Measurements from ENCODE around the gene NOL3.

The NOL3 gene

GRCh38 chr16:67155295-67156142 lies 14.8 kb upstream of the NOL3 start:
- peak; percentile 63 for DNase-seq

DNA sequence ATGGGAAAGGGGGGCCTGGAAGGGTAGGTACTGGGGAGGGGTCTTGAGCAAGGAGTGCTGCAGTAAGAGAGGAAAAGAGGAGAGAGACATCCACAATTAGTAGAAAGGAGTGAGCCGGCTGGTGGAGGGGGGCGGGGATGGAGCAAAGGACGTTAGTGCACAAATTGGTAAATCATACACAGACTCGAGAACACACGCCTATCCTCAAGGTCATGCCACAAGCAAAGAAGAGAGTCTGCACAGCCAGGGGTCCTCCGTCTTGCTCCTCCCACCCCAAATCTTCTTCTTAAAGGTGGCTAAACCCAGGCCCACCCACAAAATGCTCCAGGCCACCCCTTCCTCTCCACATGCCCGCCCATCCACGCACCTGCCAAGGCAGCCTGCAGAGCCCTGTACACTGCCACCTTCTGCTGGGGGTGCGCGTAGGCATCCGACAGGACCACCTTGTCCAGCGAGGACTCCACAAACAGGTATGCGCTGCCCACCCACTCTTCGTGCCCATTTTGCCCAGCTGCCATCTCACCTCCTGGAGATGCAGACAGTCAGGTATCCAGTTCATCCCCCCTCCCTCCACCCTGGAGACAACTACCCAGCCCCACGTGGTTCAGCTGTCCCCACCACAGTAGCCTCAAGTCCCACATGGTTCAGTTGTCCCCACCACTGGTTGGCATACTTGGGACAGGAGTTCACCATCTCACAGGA lies 14.0 kb upstream of the NOL3 start:
- no peak for DNase-seq

GRCh38 chr16:67157106-67157748 lies 13.1 kb upstream of the NOL3 start:
- DNase-seq = no peak

DNA sequence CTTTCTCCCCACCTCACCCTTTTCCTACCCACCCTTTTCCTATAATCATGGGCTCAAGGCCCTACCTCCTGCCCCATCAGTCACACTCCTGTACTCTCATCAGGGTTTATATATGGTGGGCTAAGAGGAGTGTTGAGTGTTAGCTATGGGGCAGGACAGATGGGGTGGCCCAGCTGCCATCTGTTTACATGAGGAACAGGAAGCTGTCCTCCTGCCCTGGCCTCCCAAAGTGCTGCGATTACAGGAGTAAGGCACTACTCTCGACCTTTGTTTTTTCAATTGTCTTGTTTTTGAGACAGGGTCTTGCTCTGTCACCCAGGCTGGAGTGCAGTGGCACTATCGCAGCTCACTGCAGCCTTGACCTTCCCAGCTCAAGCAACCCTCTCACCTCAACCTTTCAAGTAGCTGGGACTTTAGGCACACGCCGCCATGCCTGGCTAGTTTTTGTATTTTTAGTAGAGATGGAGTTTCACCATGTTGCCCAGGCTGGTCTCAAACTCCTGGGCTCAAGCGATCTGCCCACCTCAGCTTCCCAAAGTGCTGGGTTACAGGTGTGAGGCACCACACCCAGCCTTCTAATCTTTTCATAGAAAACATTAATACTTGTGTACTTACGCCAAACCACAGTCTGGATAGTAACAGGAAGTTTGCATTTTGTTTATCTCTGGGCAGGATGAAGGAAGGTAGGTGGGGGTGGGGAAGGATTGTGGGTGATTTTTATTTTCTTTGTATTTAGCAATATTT lies 12.3 kb upstream of the NOL3 start:
- peak; percentile 24 for DNase-seq

DNA sequence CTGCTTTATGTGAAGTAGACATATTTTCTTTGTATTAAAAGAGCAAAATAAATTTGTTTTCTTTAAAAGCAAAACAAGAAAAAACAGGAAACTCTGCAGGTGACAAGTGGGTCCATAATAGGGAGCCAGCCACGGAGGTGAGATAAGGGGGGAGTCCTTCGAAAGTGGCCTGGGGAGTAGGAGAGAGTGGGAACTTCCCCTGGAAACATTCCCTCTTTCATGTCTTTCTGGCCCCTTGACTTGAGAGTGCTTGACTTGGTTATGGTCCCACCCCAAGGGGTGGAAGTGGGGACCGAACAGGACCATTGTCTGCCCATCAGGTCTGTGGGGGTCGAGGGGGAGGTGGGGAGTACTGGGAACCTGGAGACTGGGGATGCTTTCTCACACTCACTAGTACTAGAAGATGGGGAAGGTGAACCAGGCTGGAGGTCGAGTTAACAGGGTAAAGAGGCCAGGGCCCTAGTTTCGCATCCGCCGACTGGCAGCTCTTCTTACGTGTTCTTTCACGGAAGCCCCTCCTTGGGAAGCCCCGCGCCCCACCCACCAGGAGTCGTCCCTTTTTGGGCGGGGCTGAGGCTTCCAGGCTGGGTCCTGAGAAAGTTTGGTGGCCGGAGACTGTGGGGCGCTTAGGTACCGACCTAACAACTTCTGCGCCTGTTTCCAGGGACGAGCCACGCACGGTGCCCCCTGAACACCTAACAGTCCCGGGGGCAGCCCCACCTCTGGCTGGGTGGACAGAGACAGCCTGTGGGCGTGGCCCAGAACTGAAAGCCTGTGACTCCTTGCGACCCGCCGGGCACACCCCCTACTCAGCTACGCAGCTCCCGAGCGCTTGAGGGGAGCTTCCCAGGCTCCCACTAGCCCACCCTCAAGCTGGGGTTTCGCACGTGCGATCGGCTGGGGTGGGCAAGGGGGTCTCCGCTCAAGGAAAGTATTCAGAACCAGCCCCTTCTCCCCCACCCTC lies 11.4 kb upstream of the NOL3 start:
- DNase-seq = peak; percentile 32

DNA sequence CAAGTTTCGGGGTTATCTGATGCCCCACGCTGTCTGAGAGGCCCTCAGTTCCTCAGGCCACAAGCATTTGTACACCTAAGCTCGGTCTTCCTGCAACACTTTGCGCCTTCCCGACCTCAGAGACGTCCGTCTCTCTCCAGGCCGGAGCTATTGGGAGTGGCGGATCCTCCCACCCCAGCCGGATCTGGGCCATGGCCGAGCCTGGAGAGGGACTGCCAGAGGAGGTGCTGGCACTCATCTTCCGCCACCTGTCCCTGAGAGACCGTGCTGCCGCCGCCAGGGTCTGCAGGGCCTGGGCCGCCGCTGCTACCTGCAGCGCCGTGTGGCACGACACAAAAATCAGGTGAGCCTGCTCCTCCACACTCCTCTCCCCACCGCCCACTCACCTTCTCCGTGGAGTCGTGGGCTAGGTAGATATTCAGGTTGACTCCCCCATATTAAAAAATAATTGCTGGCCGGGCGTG lies 8.7 kb upstream of the NOL3 start:
- no peak for DNase-seq

- no peak for DNase-seq
Observed at GRCh38 chr16:67162506-67163163, 7.7 kb upstream of the NOL3 start.

GRCh38 chr16:67163164-67163998 lies 7.0 kb upstream of the NOL3 start:
- peak; percentile 87 for DNase-seq

DNA sequence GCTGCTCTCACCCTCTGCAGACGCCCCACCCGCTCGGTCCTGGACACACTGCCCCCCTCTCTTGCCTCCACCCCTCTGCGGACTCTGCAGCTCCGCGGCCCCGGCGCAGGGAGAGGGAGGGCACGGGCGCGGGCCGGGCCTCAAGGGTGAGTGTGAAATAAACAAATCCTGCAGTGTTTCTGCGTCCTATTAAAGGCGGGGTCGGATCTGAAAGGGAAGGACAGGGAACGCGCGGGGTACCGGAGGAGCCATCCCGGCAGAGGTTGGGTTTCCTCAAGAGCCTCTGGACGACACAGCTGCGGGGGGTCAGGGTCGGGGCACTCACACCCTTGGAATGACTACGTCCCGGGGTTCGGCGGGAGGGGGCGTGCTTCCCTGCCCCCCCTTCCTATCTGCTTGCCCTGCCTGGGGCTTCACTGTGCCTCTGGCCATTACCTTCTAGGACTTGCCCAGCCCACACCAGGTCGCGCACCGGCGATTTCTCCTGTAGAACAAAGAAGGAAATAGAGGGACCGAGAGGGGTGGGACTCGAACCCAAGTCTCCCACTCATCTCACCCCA lies 6.3 kb upstream of the NOL3 start:
- no peak for DNase-seq

- DNase-seq = peak; percentile 9
Observed at GRCh38 chr16:67164599-67165061, 5.7 kb upstream of the NOL3 start, which contains the start of gene HSF4. TSS of gene HSF4 (plus strand) at chr16:67164745. CDS start at chr16:67164812, 67 bp downstream.

GRCh38 chr16:67165121-67166078 lies 4.9 kb upstream of the NOL3 start:
- DNase-seq = no peak

- no peak for DNase-seq
Observed at GRCh38 chr16:67166110-67166547, 4.2 kb upstream of the NOL3 start.

- DNase-seq = no peak
Observed at GRCh38 chr16:67166598-67167168, 3.7 kb upstream of the NOL3 start.

- no peak for DNase-seq
Observed at GRCh38 chr16:67167588-67167987, 2.8 kb upstream of the NOL3 start.

GRCh38 chr16:67169011-67169451 lies 1.3 kb upstream of the NOL3 start:
- DNase-seq = no peak

DNA sequence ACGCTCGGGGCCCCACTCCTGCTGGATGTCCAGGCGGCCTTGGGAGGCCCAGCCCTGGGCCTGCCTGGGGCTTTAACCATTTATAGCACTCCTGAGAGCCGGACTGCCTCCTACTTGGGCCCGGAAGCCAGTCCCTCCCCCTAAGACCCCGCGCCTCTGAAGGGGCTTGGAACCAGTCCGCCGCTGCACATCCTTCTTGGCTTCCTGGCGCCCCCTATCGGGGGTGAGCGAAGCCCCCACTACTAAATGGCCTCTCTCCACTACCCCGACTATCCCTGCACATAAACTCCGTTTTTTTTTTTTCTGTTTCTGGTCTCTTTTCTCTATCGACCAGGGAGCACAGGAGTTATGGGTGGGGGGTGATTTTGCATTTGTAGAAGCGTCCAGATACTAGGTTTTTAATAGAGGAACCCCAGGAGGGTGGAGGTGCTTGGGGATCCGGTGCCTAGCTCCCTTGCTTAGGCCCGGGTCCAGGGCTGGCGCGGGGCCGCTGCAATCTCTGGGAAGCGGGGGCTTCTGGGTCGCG lies 633 bp upstream of the NOL3 start:
- peak; percentile 35 for DNase-seq

- DNase-seq = no peak
Observed at GRCh38 chr16:67170949-67171649, 761 bp downstream of the NOL3 start.

Measured in NCI-H2171 treated with DMSO at 0.1 percent for 48 hours (cell line).